GM12892 (cell line): ENCODE data around the gene PHF21A.
A peak's percentile ranks its signal among the peaks of the same experiment; 100 is the strongest.

Source experiments
- DNase-seq: peaks from one replicate; pipeline ENCODE4 v3.0.0; 2011; ENCODE audit not compliant: insufficient read length
- FAIRE-seq: peaks from 2 replicates; lab custom pipeline; 2011; peaks lifted over from hg19 to GRCh38; lab: Jason Lieb, UNC
- POLR2A ChIP-seq: IDR thresholded peaks from 2 replicates; pipeline ENCODE4 v1.6.1; 2011; ENCODE audit warnings: low read depth, low read length, control low read depth
- POLR2AphosphoS5 ChIP-seq: IDR thresholded peaks from 2 replicates; pipeline ENCODE4 v1.6.1; 2011; ENCODE audit warnings: low read depth, low read length, control low read depth
- TAF1 ChIP-seq: IDR thresholded peaks from 2 replicates; pipeline ENCODE4 v1.6.1; 2011; ENCODE audit warnings: low read depth, mild to moderate bottlenecking, control low read depth, low read length, borderline replicate concordance

Gene PHF21A

GRCh38 chr11:45933846-45934579, 187.2 kb downstream of the PHF21A start:
- no peak for DNase-seq
- FAIRE-seq, result no peak
- no peak for TF ChIP-seq TAF1
- no peak for TF ChIP-seq POLR2AphosphoS5
- no peak for TF ChIP-seq POLR2A

GRCh38 chr11:45933131-45933831, 188.0 kb downstream of the PHF21A start:
- no peak for TF ChIP-seq POLR2A
- TF ChIP-seq TAF1, result no peak
- TF ChIP-seq POLR2AphosphoS5, result no peak
- peak; percentile 46 for FAIRE-seq
- no peak for DNase-seq

- DNase-seq, result no peak
- no peak for TF ChIP-seq POLR2A
- no peak for TF ChIP-seq TAF1
- no peak for TF ChIP-seq POLR2AphosphoS5
- no peak for FAIRE-seq
These were observed 189.0 kb downstream of the PHF21A start for GRCh38 chr11:45932217-45932616.

GRCh38 chr11:45931739-45932138, 189.5 kb downstream of the PHF21A start:
- FAIRE-seq (no peak), DNase-seq (no peak)
- TF ChIP-seq TAF1 (no peak), POLR2AphosphoS5 (no peak), POLR2A (no peak)

GRCh38 chr11:45930951-45931570, 190.2 kb downstream of the PHF21A start:
- DNase-seq (no peak), FAIRE-seq (peak; percentile 38)
- TF ChIP-seq POLR2A (no peak), TAF1 (no peak)

- peak; percentile 99 for FAIRE-seq
- DNase-seq, result peak; percentile 90
- TF ChIP-seq TAF1 (no peak), POLR2AphosphoS5 (peak; percentile 90)
These were observed 191.0 kb downstream of the PHF21A start for GRCh38 chr11:45930031-45930794.

- no peak for FAIRE-seq
- TF ChIP-seq POLR2AphosphoS5, result no peak
- TF ChIP-seq POLR2A, result no peak; the same call in 1 of the 2 replicates
- TF ChIP-seq TAF1, result no peak
- DNase-seq, result no peak
These were observed 191.7 kb downstream of the PHF21A start for GRCh38 chr11:45929486-45930030.

- no peak for FAIRE-seq
- TF ChIP-seq TAF1 (no peak), POLR2AphosphoS5 (no peak), POLR2A (no peak)
- DNase-seq, result no peak
These were observed 192.6 kb downstream of the PHF21A start for GRCh38 chr11:45928535-45929215.

- no peak for DNase-seq
- TF ChIP-seq POLR2A, result no peak
- TF ChIP-seq POLR2AphosphoS5, result no peak
- TF ChIP-seq TAF1, result no peak
- FAIRE-seq, result no peak
These were observed 193.4 kb downstream of the PHF21A start for GRCh38 chr11:45927684-45928413.

- DNase-seq, result no peak
- TF ChIP-seq POLR2A (no peak), TAF1 (no peak), POLR2AphosphoS5 (no peak)
- no peak for FAIRE-seq
These were observed 193.9 kb downstream of the PHF21A start for GRCh38 chr11:45927332-45927683.

- no peak for DNase-seq
- no peak for TF ChIP-seq POLR2A
- no peak for TF ChIP-seq POLR2AphosphoS5
- no peak for FAIRE-seq
These were observed 194.5 kb downstream of the PHF21A start for GRCh38 chr11:45926536-45927331.
